Measurements from ENCODE around the gene CADM4. TPM values are rescaled to one million over a fixed set of nuclear protein-coding genes. Genes with fewer than 3 reads are reported as not detected.

The CADM4 gene
- total RNA-seq, 1 donor from 2014 or later: 7.7 TPM

- Mint-ChIP-seq H3K27me3 (ENCODE audit: insufficient read depth, low read depth) (peaks cover 14% of the 10 kb centered on the region), H3K4me3 (peak overlapping the region; percentile 93), H3K4me1 (peaks cover 25% of the 10 kb centered on the region), H3K36me3 (peaks cover 10% of the 10 kb centered on the region), H3K9me3 (no peaks in the 10 kb centered on the region), H3K27ac (peak overlapping the region; percentile 100)
- Histone ChIP-seq H2AFZ (replicated peaks) (peak overlapping the region; percentile 85), H3K27me3 (no peaks in the 10 kb centered on the region), H3K79me2 (ENCODE audit: low read depth) (peaks cover 45% of the 10 kb centered on the region), H3K4me3 (peak overlapping the region; percentile 62), H3F3A (ENCODE audit: low read depth) (peaks cover 25% of the 10 kb centered on the region), H3K9ac (peak overlapping the region; percentile 97), H3K36me3 (no peaks in the 10 kb centered on the region), H3K27ac (peak overlapping the region; percentile 100), H3K4me1 (no peaks in the 10 kb centered on the region), H3K4me2 (peak overlapping the region; percentile 83), H3K9me3 (ENCODE audit: low read depth) (no peaks in the 10 kb centered on the region), H4K20me1 (ENCODE audit: low read depth) (peaks cover 16% of the 10 kb centered on the region)
- peak; percentile 18 for DNase-seq (ENCODE audit: low spot score)
- TF ChIP-seq EZH2phosphoT487 (IDR thresholded peaks at IDR 0.05) (no peak), CTCF (IDR thresholded peaks at IDR 0.05) (no peak), EZH2 (IDR thresholded peaks at IDR 0.05) (no peak)
These were observed 42.7 kb downstream of the CADM4 start for GRCh38 chr19:43596842-43597461.

GRCh38 chr19:43595999-43596841, 43.4 kb downstream of the CADM4 start, which contains the start of the genes IRGQ and ZNF576:
IRGQ (minus strand) TSS chr19:43596134; CDS start chr19:43595338, 796 bp downstream.
ZNF576 (plus strand) TSS chr19:43596595; CDS start chr19:43597109, 514 bp downstream.
- TF ChIP-seq CTCF (IDR thresholded peaks at IDR 0.05): no peak
- TF ChIP-seq EZH2 (IDR thresholded peaks at IDR 0.05): no peak
- TF ChIP-seq EZH2phosphoT487 (IDR thresholded peaks at IDR 0.05): no peak
- Histone ChIP-seq H3K79me2 (ENCODE audit: low read depth) (peaks cover 45% of the 10 kb centered on the region), H3K36me3 (no peaks in the 10 kb centered on the region)

GRCh38 chr19:43595605-43595998, 44.0 kb downstream of the CADM4 start:
- Histone ChIP-seq H3K36me3 (no peaks in the 10 kb centered on the region), H3K9ac (peak overlapping the region; percentile 71), H3K9me3 (ENCODE audit: low read depth) (no peaks in the 10 kb centered on the region), H3K4me2 (peak overlapping the region; percentile 97), H3F3A (ENCODE audit: low read depth) (peaks cover 25% of the 10 kb centered on the region), H3K4me3 (peak overlapping the region; percentile 64), H3K79me2 (ENCODE audit: low read depth) (peaks cover 45% of the 10 kb centered on the region), H4K20me1 (ENCODE audit: low read depth) (peaks cover 16% of the 10 kb centered on the region), H2AFZ (replicated peaks) (peak overlapping the region; percentile 18), H3K4me1 (no peaks in the 10 kb centered on the region), H3K27ac (no peak overlapping the region), H3K27me3 (no peaks in the 10 kb centered on the region)
- Mint-ChIP-seq H3K27me3 (ENCODE audit: insufficient read depth, low read depth) (peaks cover 14% of the 10 kb centered on the region), H3K27ac (peak overlapping the region; percentile 100), H3K4me1 (peaks cover 25% of the 10 kb centered on the region), H3K9me3 (no peaks in the 10 kb centered on the region), H3K36me3 (peaks cover 10% of the 10 kb centered on the region), H3K4me3 (peak overlapping the region; percentile 93)
- peak; percentile 33 for DNase-seq (ENCODE audit: low spot score)
- TF ChIP-seq EZH2phosphoT487 (IDR thresholded peaks at IDR 0.05): no peak
- no peak for TF ChIP-seq CTCF (IDR thresholded peaks at IDR 0.05)
- TF ChIP-seq EZH2 (IDR thresholded peaks at IDR 0.05): no peak

More at GRCh38 chr19:43595999-43596841, 43.4 kb downstream of the CADM4 start, which contains the start of the genes IRGQ and ZNF576:
- H3K4me3 Mint-ChIP-seq: peak within 1 kb of the TSS; percentile 93
- peak; percentile 100 for DNase-seq (ENCODE audit: low spot score)
- Histone ChIP-seq H4K20me1 (ENCODE audit: low read depth) (peaks cover 16% of the 10 kb centered on the region), H3K4me1 (no peaks in the 10 kb centered on the region), H3K9ac (peak within 1 kb of the TSS; percentile 97), H2AFZ (replicated peaks) (peak within 1 kb of the TSS; percentile 85), H3K4me3 (peak within 1 kb of the TSS; percentile 64), H3F3A (ENCODE audit: low read depth) (peaks cover 25% of the 10 kb centered on the region), H3K27ac (peak within 1 kb of the TSS; percentile 100), H3K4me2 (peak within 1 kb of the TSS; percentile 97), H3K9me3 (ENCODE audit: low read depth) (no peaks in the 10 kb centered on the region), H3K27me3 (no peaks in the 10 kb centered on the region)
- peak within 1 kb of the TSS; percentile 100 for H3K27ac Mint-ChIP-seq
- peaks cover 10% of the 10 kb centered on the region for H3K36me3 Mint-ChIP-seq
- no peaks in the 10 kb centered on the region for H3K9me3 Mint-ChIP-seq
- H3K27me3 Mint-ChIP-seq (ENCODE audit: insufficient read depth, low read depth): peaks cover 14% of the 10 kb centered on the region
- peaks cover 25% of the 10 kb centered on the region for H3K4me1 Mint-ChIP-seq

Data from neural progenitor cell (in vitro differentiated cells).